GM19238 (cell line): ENCODE results near the gene HMGCL.

Experiments
- DNase-seq: peaks from one replicate; pipeline ENCODE4 v3.0.0; 2011; ENCODE audit warnings: low spot score; ENCODE audit not compliant: insufficient read length

Gene HMGCL

DNA sequence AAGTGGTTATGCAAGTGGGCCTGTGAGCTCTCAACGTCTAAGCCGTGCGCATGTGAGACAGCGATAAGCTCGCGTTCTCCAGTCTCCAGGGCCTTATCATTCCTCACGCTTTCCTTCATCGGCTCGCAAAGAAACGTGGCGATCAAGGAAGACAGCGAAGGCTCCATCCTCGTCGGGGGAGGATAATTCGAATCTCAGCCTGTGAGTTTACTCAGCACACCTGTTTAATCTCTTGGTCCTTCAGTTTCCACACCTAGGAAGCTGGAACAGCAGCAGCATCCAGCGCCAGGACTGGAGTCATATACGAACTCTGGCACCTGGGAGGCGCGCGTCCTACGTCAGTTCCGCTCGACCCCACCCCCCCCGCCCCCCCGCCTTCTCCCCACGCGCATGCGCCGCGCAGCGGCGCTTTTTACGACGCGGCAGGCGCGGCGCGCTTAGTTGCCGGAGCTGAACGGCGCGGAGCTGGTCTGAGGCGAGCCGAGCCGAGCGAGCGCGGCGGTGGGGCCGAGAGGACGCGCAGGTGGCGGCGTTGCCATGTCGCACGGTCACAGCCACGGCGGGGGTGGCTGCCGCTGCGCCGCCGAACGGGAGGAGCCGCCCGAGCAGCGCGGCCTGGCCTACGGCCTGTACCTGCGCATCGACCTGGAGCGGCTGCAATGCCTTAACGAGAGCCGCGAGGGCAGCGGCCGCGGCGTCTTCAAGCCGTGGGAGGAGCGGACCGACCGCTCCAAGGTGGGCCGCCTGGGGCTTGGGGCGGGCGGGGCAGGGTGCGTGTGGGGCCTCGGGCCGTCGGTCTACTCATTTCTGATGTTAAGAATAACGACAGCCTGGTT is 47.0 kb downstream of the HMGCL start, which contains the start of gene PITHD1:
TSS of gene PITHD1 (plus strand) at position 440 of the 836 bp plus-strand sequence. CDS start at position 538, 98 bp downstream.
- DNase-seq = peak; percentile 93

DNA sequence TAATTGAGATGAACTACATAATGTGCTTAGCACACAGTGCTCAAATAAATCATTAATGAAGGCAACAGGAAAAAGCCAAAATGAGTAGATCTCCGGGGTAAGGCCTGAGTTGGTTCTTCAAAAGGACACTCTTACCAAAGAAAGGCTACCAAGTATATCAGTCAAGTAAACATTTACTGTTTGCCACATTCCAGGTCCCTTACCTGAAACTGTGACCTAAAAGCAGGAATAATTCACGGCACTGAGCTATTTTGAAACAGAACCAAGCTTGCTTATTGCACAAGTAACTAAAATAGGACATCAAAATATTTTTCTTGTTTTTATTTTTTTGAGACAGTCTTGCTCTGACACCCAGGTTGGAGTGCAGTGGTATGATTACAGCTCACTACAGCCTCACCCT is 49.0 kb downstream of the HMGCL start:
- DNase-seq = no peak

GRCh38 chr1:23774174-23774880 is 50.9 kb downstream of the HMGCL start:
- no peak for DNase-seq

GRCh38 chr1:23772854-23773242 is 52.4 kb downstream of the HMGCL start:
- no peak for DNase-seq

GRCh38 chr1:23772049-23772853 is 53.0 kb downstream of the HMGCL start:
- DNase-seq = no peak

DNA sequence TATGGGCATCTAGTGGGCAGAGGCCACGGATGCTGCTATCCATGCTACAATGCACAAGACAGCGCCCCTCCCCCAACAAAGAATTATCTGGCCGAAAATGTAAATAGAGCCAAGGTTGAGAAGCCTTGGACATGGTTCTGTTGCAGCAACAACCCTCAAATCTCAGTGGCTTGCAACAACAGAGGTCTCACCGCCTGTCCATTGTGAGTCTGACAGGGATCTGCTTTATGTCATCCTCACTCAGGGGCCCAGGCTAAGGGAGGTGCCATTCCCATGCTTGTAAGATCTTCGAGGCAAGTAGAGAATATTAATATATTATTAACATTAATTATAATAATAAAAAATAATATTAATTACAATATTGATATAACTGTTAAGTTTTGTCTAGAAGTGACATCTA is 56.5 kb downstream of the HMGCL start:
- DNase-seq = no peak

DNA sequence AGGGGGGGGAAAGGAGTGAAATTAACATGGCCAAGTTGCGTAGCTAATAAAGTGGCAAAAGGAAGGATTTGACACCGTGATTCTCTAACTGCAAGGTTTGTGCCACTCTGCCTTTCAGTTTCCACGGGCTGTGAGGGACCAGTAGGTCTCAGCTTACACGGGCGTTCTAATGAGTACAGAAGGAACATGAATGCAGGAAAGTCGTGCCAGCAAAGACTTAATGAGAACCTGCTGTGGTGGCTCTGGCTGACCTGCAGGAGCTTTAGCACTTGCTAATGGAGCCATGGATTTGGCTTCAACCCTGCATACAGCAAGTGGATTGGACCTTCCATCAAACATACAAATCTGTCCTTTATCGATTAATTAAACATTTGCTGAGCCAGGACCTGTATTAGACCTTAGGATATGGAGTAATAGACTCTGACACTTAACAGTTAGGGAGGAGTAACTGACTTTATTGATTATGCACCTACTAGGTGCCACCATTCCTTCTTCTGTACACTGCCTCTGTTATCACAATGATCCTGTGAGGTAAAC is 62.1 kb downstream of the HMGCL start:
- DNase-seq = no peak

- no peak for DNase-seq
Measured at GRCh38 chr1:23759277-23759676, 66.0 kb downstream of the HMGCL start.

DNA sequence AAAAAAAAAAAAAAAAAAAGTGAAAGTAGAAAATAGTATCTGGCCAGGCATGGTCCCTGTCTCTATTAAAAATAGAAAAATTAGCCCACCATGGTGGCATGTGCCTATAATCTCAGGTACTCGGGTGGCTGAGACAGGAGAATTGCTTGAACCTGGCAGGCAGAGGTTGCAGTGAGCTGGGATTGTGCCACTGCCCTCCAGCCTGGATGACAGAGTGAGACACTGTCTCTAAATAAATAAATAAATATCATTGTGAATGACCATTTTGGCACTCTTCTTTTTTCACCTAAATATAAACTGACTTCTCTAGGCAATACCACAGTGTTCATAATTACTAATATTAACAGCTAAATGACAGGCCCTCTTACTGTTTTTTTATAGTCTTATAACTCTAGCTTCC is 67.4 kb downstream of the HMGCL start:
- no peak for DNase-seq

GRCh38 chr1:23756676-23757075 is 68.6 kb downstream of the HMGCL start:
- no peak for DNase-seq

- no peak for DNase-seq
Measured at GRCh38 chr1:23752909-23753308, 72.3 kb downstream of the HMGCL start.
